GM12878 (cell line): ENCODE measurements around the gene IL23R. TPM values are rescaled to one million over a fixed set of nuclear protein-coding genes. Genes with fewer than 3 reads are reported as not detected.
"Not testable (repeated sequence)": the region's sequence is repeated elsewhere in the genome, so short reads cannot be mapped to it uniquely, and the experiment has no call there.

ENCODE experiments used
- ATAC-seq: fragments of 200-7000 bp; cut with Tn5 transposase; 3 replicates; pipeline ENCODE4 v1.9.1; 2020; ENCODE audit warnings: mild to moderate bottlenecking, moderate library complexity
- BruUV-seq: library from RNA; stranded (reverse); fragments of 400-500 nt; replicated peaks from 2 replicates; lab custom pipeline; 2021; lab: Mats Ljungman, UMichigan
- CTCF ChIA-PET: fragments of 300-600 bp; sonication (Branson Sonifier 250); formaldehyde crosslinking; extraction: SDS; loops from one replicate; lab custom pipeline; 2021; ENCODE audit warnings: inconsistent platforms; lab: Yijun Ruan, JAX
- POLR2A ChIA-PET: fragments of 350-600 bp; formaldehyde crosslinking; extraction: SDS; loops from one replicate; lab custom pipeline; 2021; ENCODE audit warnings: inconsistent platforms; lab: Charles Lee
- RAD21 ChIA-PET: fragments of 300-600 bp; sonication (Branson Sonifier 250); formaldehyde crosslinking; loops from one replicate; lab custom pipeline; 2023; ENCODE audit warnings: antibody characterized with exemption; ENCODE audit not compliant: unreplicated experiment; lab: Charles Lee
- SMC1A ChIA-PET: fragments of 300-600 bp; sonication (Branson Sonifier 250); formaldehyde crosslinking; loops from one replicate; lab custom pipeline; 2023; ENCODE audit not compliant: unreplicated experiment, uncharacterized antibody; lab: Charles Lee
- DNase-seq: peaks from one replicate; pipeline ENCODE4 v3.0.0-alpha.2; 2011; ENCODE audit warnings: low read depth, low spot score
- FAIRE-seq: peaks from 3 replicates; lab custom pipeline; 2011; peaks lifted over from hg19 to GRCh38; lab: Jason Lieb, UNC
- H2AFZ ChIP-seq: 2 replicates; pipeline ENCODE4 v1.6.0; 2011; ENCODE audit warnings: low read depth, low read length, control low read depth; ENCODE audit not compliant: control insufficient read depth
- H3K27ac ChIP-seq: 2 replicates; pipeline ENCODE4 v1.5.1; 2011; ENCODE audit warnings: control low read depth; ENCODE audit not compliant: control insufficient read depth, insufficient read depth
- H3K27me3 ChIP-seq, 2 experiments: replicated peaks in 1 of 2; 2 replicates each; pipeline versions ENCODE4 v1.6.0 to v1.6.1; 2011; ENCODE audit warnings: low read length in 1 of 2; ENCODE audit not compliant: control insufficient read depth in 2 of 2, insufficient read depth in 2 of 2
- H3K36me3 ChIP-seq, 2 experiments: 2 replicates each; pipeline ENCODE4 v1.5.1; 2011; ENCODE audit warnings: low read length in 1 of 2; ENCODE audit not compliant: control insufficient read depth in 2 of 2, insufficient read depth in 2 of 2
- H3K4me1 ChIP-seq: 2 replicates; pipeline ENCODE4 v1.6.1; 2011; ENCODE audit warnings: mild to moderate bottlenecking, low read length, moderate library complexity, mixed read lengths; ENCODE audit not compliant: control insufficient read depth, insufficient read depth
- H3K4me2 ChIP-seq: 2 replicates; pipeline ENCODE4 v1.6.0; 2011; ENCODE audit warnings: control low read depth; ENCODE audit not compliant: control insufficient read depth, insufficient read depth
- H3K4me3 ChIP-seq: fragments of 200-600 bp; sonication (generic); 2 replicates; pipeline ENCODE4 v1.5.1; 2016
- H3K79me2 ChIP-seq: 2 replicates; pipeline ENCODE4 v1.6.0; 2011; ENCODE audit warnings: low read length; ENCODE audit not compliant: control insufficient read depth, insufficient read depth
- H3K9ac ChIP-seq: 2 replicates; pipeline ENCODE4 v1.8.0; 2011; ENCODE audit warnings: low read length, control low read depth, mixed read lengths; ENCODE audit not compliant: control insufficient read depth, insufficient read depth
- H3K9me3 ChIP-seq: replicated peaks from 3 replicates; pipeline ENCODE4 v1.5.1; 2011; ENCODE audit warnings: mild to moderate bottlenecking, low read length; ENCODE audit not compliant: control insufficient read depth, insufficient read depth
- H4K20me1 ChIP-seq: 2 replicates; pipeline ENCODE4 v1.6.0; 2011; ENCODE audit not compliant: control insufficient read depth, insufficient read depth
- CBX3 ChIP-seq: fragments of 200-600 bp; sonication (generic); IDR thresholded peaks from 2 replicates; pipeline ENCODE4 v1.6.1; 2016; ENCODE audit warnings: low read depth, borderline replicate concordance
- E4F1 ChIP-seq: fragments of 450-650 bp; IDR thresholded peaks from 2 replicates; pipeline ENCODE4 v1.6.1; 2018; ENCODE audit warnings: borderline replicate concordance, mild to moderate bottlenecking; ENCODE audit not compliant: partially characterized antibody
- FOXK2 ChIP-seq: fragments of 450-650 bp; IDR thresholded peaks from 2 replicates; pipeline ENCODE4 v1.6.1; 2017; ENCODE audit warnings: mild to moderate bottlenecking, moderate library complexity
- HCFC1 ChIP-seq: fragments of 150-350 bp; IDR thresholded peaks from 2 replicates; pipeline ENCODE4 v1.6.1; 2014; ENCODE audit warnings: low read length
- POLR2AphosphoS5 ChIP-seq: IDR thresholded peaks from 2 replicates; pipeline ENCODE4 v1.6.1; 2011; ENCODE audit warnings: mild to moderate bottlenecking, low read length, inconsistent platforms
- RAD21 ChIP-seq: IDR thresholded peaks from 2 replicates; pipeline ENCODE4 v1.6.1; 2011; ENCODE audit warnings: mild to moderate bottlenecking, low read depth, low read length, moderate library complexity; ENCODE audit not compliant: insufficient read depth
- SMAD5 ChIP-seq: IDR thresholded peaks from 2 replicates; pipeline ENCODE4 v1.6.1; 2016; ENCODE audit warnings: antibody characterized with exemption, low read depth
- ZBTB4 ChIP-seq: fragments of 450-650 bp; formaldehyde crosslinking; IDR thresholded peaks from 2 replicates; pipeline ENCODE4 v1.4.0; 2022; ENCODE audit warnings: mild to moderate bottlenecking, moderate library complexity
- ZNF622 ChIP-seq: fragments of 450-650 bp; IDR thresholded peaks from 2 replicates; pipeline ENCODE4 v1.6.1; 2017; ENCODE audit warnings: mild to moderate bottlenecking, inconsistent platforms
- WGBS: methylation state at CpG from one replicate; pipeline ENCODE4 v1.1.6; 2016; ENCODE audit warnings: low lambda C conversion rate; ENCODE audit not compliant: insufficient replicate concordance, insufficient coverage; ENCODE audit errors: missing lambda C conversion rate; 5-methylcytosine and 5-hydroxymethylcytosine counted together
- in situ Hi-C: fragments of 300-500 bp; cut with MboI; formaldehyde crosslinking; loops from 9 replicates; pipeline ENCODE4 v1.14.3; 2018; ENCODE audit warnings: mixed read lengths
- intact Hi-C: fragments of 100-400 bp; cut with micrococcal nuclease; formaldehyde crosslinking; loops from one replicate; pipeline ENCODE4 v1.14.2; 2022; ENCODE audit not compliant: unreplicated experiment
- polyA plus RNA-seq, 11 experiments: library from polyadenylated mRNA; depleted of rRNA in 4 of 11; unstranded in 6 of 11; stranded (reverse) in 5 of 11; fragments of >200 nt; fragmentation: Nextera tagmentation in 4 of 11; fragmentation: Illumina TruSeq in 1 of 11; extraction: Ambion mirVana in 4 of 11; extraction: Trizol in 1 of 11; gene quantifications; 1 replicate in 1 of 11; 2 replicates in 10 of 11; pipeline versions ENCODE4 v1.2.1 to v1.2.3, GENCODE V29; 2011 to 2016; ENCODE audit warnings: inconsistent platforms in 2 of 11, missing spikeins in 2 of 11, low read depth in 1 of 11
- total RNA-seq, 4 experiments: library from RNA; depleted of rRNA in 3 of 4; stranded (reverse); fragments of >200 nt in 3 of 4; fragmentation: Illumina TruSeq in 1 of 4; extraction: Trizol in 1 of 4; gene quantifications; 2 replicates each; pipeline versions ENCODE4 v1.2.1 to v1.2.3, GENCODE V29; 2013 to 2021

Gene IL23R
- total and polyA plus RNA-seq, 10 of the 15 experiments (the other 5 are each of a cell fraction or from before 2014, with no cell fraction given) = 0.16 to 6.4 (median 0.59) TPM

DNA sequence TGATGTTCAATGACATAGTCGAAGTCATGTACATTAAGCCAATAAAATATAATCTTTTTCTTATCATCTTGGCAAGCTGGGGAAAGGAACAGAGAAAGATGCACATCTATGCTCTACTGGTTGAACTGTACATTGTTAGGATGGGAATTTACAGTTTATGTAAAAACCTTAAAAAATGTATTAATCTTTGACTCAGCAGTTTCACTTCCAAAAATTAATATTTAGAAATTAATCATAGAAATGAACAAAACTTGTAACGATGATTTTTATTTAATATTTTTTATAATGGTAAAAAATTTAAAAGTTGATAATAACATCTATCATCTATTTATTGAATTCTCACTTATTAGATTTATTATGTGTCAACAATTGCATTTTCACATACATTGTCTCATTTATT lies 25.8 kb upstream of the IL23R start:
- DNase-seq = no peak
- ChIA-PET CTCF (interaction anchor here (3.0 kb wide), 1 partner anchor 72 kb away, joined by 24 read pairs; no protein-coding TSS in a partner anchor), SMC1A (interaction anchor here (0.5 to 3.2 kb wide), 3 partner anchors 14 to 315 kb away, joined by 3 to 12 read pairs (median 3); no protein-coding TSS in a partner anchor), POLR2A (interaction anchor here (0.6 kb wide), 1 partner anchor 425 kb away, joined by 5 read pairs; no protein-coding TSS in a partner anchor), RAD21 (interaction anchor here (1.0 kb wide), 1 partner anchor 71 kb away, joined by 3 read pairs; no protein-coding TSS in a partner anchor)
- in situ Hi-C loops = no loop called here
- no TSS peak for BruUV-seq
- H3K27ac ChIP-seq = no peak overlapping the region
- 0 out of 2 replicates have a peak, but pooled peaks cover 2% of the 10 kb centered on the region for H3K4me1 ChIP-seq
- no peak overlapping the region for H3K4me2 ChIP-seq
- no peak for ATAC-seq
- no peak overlapping the region for H2AFZ ChIP-seq
- no peak overlapping the region for H3K9ac ChIP-seq
- no peaks in the 10 kb centered on the region for H3K36me3 ChIP-seq
- H3K9me3 ChIP-seq = no peaks in the 10 kb centered on the region
- WGBS = 0% methylated on average over 2 of the region's 2 CpGs
- TF ChIP-seq SMAD5 (no peak), E4F1 (no peak), HCFC1 (no peak), POLR2AphosphoS5 (no peak), ZBTB4 (CRISPR knock-in tag) (no peak), CBX3 (no peak), RAD21 (no peak), FOXK2 (no peak), ZNF622 (no peak)
- TF ChIP-seq, all 136 proteins: peak for 0
- Histone ChIP-seq H3K27me3 (no peaks in the 10 kb centered on the region), H3K79me2 (no peaks in the 10 kb centered on the region), H4K20me1 (no peaks in the 10 kb centered on the region; the same call in 1 of the 2 replicates), H3K4me3 (no peak overlapping the region)
- intact Hi-C loops = loop anchor here (10.0 kb wide), 1 partner anchor 284 kb away; no protein-coding TSS in a partner anchor
- FAIRE-seq = no peak

GRCh38 chr1:67141832-67142231 lies 24.4 kb upstream of the IL23R start:
- ChIA-PET RAD21 (interaction anchor here (0.6 to 1.2 kb wide), 3 partner anchors 72 to 359 kb away, joined by 3 to 4 read pairs (median 3); no protein-coding TSS in a partner anchor), CTCF (interaction anchor here (0.9 to 3.0 kb wide), 5 partner anchors 8 to 377 kb away, joined by 3 to 24 read pairs (median 5); no protein-coding TSS in a partner anchor), POLR2A (interaction anchor here (0.7 kb wide), 2 partner anchors 18 to 80 kb away, joined by 3 read pairs; no protein-coding TSS in a partner anchor), SMC1A (interaction anchor here (0.6 to 3.2 kb wide), 5 partner anchors 15 to 156 kb away, joined by 3 to 12 read pairs (median 3); no protein-coding TSS in a partner anchor)
- H3K9me3 ChIP-seq, H2AFZ ChIP-seq, H4K20me1 ChIP-seq, in situ Hi-C loops, H3K4me2 ChIP-seq, H3K36me3 ChIP-seq, H3K9ac ChIP-seq, BruUV-seq, ATAC-seq, H3K27me3 ChIP-seq, FAIRE-seq, H3K4me1 ChIP-seq, H3K79me2 ChIP-seq, H3K4me3 ChIP-seq, H3K27ac ChIP-seq, DNase-seq: not testable (repeated sequence)
- WGBS = 51% methylated on average over 3 of the region's 3 CpGs
- intact Hi-C loops = loop anchor here (10.0 kb wide), 1 partner anchor 283 kb away; no protein-coding TSS in a partner anchor
